ENCODE results near the gene CAMTA1.
"Not testable (repeated sequence)": the region's sequence is repeated elsewhere in the genome, so short reads cannot be mapped to it uniquely, and the experiment has no call there.

CAMTA1 gene

DNA sequence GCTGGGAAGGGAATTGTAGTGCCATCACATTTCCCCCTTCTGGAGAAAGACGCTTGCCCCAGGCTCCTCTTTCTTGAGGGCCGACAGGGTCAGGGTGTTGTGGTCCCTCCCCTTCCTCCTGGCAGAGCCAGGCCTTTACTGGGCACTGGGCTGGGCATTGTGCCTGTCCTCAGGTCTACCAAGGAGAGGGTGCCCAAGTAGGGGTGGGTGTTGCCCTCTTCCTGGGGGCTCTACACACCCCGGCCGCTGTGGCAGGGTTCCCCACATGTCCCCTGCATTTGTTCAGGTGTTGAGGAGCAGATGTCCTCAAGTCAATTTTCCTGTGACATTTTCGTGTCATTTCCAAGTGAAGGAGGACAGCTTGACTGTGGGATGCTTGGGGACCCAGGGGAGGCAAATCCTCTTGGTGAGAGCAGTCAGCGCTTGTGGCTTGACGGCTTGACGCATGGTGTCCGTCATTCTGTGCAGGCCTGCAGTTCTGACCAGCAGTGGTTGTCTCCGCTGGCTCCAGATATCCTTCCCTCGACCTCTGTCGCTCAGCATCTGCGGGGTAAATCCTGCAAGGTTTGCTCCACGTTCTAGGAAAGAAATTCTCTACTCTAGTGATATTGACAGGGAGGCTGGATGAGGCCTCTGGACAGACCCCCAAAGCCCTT is 804.0 kb downstream of the CAMTA1 start:
- DNase-seq (ENCODE audit: low spot score) = no peak

GRCh38 chr1:7589774-7590425 is 804.6 kb downstream of the CAMTA1 start:
- no peak for DNase-seq (ENCODE audit: low spot score)

- DNase-seq (ENCODE audit: low spot score) = no peak
Observed at GRCh38 chr1:7590426-7590790, 805.2 kb downstream of the CAMTA1 start.

- no peak for DNase-seq (ENCODE audit: low spot score)
Observed at GRCh38 chr1:7591565-7591964, 806.3 kb downstream of the CAMTA1 start.

DNA sequence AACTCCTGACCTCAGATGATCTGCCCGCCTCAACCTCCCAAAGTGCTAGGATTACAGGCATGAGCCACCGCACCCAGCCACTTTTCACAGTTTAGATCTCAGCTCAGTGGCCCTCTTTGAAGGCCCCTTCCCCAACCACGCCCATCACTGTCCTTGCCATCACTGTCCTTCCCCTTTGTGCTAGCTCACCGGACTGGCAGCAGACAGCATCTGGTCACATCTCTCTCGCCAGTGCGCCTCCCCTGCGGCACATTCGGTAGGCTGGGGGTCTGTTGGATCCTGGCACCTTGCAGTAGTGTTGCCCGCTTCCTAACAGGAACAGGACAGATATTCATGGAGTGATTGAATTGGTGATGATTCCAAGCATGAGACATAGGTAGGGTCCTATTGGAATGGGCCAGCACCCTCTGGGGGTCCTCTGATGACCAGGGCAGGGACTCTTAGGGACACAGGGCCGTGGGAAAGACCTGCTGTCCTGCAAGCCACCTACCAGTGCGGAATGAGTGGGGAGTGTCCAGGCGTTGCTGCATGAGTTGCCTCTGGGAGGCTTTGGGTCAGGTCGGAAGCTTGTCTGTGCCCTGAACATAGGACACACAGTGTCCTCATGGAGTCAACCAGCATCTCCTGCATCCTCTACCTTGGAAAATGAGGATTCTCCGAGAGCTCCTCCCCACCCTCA is 807.0 kb downstream of the CAMTA1 start:
- no peak for DNase-seq (ENCODE audit: low spot score)

DNA sequence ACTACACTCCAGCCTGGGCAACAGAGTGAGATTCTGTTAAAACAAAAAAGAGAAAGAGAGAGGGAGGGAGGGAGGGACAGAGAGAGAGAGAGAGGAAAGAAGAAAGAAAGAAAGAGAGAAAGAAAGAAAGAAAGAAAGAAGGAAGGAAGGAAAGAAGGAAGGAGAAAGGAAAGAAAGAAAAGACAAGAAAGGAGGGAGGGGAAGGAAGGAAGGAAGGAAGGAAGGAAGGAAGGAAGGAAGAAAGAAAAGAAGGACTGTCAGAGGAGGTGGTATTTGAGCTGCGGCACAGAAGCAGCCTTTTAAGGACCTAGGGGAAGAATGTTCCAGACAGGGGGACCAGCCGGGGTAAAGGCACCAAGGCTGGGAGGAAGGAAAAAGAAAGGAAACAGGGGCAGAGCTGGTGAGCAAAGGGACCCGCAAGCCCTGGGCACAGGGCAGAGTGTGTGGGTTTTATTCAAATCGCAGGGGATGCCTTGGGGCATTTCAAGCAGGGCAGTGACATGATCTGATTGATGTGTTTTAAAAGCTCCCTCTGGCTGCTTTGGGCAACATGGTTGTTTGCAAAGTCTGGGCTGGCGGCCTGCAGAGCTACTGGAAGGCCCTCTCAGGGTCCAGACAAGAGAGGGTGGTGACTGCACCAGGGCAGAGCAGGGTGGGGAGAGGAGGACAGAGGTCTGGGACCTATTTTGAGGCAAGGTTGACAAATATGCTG is 808.9 kb downstream of the CAMTA1 start:
- DNase-seq (ENCODE audit: low spot score) = no peak

GRCh38 chr1:7594714-7595295 is 809.6 kb downstream of the CAMTA1 start:
- no peak for DNase-seq (ENCODE audit: low spot score)

DNA sequence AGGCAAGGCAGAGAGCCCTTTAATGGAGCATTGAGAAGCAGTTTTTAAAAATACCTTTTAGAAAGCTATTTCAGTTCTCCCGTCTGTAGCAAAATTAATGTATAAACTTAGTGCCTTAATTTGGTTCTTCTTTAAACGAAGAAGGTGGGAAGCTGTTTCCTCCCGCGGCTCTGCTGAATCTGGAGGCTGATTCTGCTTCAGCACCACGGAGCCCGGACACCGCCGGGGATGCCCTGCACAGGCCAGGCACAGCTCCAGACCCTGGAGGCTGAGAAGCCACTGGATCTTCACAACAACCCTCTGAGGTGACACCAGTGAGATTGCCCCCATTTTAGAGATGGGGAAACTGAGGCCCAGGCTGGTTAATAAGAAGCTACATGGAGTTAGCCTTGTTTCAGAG is 810.1 kb downstream of the CAMTA1 start:
- DNase-seq (ENCODE audit: low spot score) = no peak

- no peak for DNase-seq (ENCODE audit: low spot score)
Observed at GRCh38 chr1:7596126-7596965, 811.1 kb downstream of the CAMTA1 start.

- not testable (repeated sequence) for DNase-seq (ENCODE audit: low spot score)
Observed at GRCh38 chr1:7598058-7598457, 812.8 kb downstream of the CAMTA1 start.

DNA sequence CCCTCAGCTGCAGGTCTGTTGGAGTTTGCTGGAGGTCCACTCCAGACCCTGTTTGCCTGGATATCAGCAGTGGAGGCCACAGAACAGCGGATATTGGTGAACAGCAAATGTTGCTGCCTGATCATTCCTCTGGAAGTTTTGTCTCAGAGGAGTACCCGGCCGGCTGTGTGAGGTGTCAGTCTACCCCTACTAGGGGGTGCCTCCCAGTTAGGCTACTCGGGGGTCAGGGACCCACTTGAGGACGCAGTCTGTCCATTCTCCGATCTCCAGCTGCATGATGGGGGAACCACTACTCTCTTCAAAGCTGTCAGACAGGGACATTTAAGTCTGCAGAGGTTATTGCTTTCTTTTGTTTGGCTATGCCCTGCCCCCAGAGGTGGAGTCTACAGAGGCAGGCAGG is 819.7 kb downstream of the CAMTA1 start:
- not testable (repeated sequence) for DNase-seq (ENCODE audit: low spot score)

DNA sequence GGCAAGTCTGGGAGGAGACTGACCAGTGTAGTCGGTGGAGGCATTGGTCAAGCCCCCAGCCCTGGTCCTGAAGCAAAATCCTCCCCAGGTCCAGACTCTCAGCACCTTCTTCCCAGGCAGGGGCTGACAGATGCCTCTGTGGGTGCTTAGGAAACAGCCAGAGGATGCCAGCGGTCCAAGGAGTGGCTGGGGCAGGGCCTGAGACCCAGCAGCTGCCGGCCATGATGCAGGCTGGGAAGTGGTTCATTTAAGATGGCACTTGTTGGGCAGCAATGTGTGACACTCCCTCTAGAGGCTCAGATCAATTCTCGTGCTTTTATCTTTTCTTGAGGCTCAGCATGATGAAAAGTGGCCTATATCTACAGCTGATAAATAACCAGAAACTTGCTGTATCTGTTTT is 820.8 kb downstream of the CAMTA1 start:
- DNase-seq (ENCODE audit: low spot score) = no peak

DNA sequence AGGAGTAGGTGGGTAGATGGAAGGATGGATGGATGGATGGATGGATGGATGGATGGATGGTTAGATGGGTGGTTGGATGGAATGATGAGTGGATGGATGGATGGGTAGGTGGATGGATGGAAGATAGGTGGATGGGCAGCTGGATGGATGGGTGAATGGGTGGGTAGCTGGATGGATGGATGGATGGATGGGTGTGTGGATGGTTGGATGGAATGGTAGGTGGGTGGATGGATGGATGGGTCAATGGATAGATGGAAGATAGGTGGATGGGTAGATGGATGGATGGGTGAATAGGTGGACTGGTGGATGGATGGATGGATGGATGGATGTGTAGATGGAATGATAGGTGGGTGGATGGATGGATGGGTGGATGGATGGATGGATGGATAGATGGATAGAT is 821.8 kb downstream of the CAMTA1 start:
- DNase-seq (ENCODE audit: low spot score) = no peak

- no peak for DNase-seq (ENCODE audit: low spot score)
Observed at GRCh38 chr1:7608628-7609305, 823.5 kb downstream of the CAMTA1 start.

- DNase-seq (ENCODE audit: low spot score) = no peak
Observed at GRCh38 chr1:7609311-7609994, 824.2 kb downstream of the CAMTA1 start.

- DNase-seq (ENCODE audit: low spot score) = no peak
Observed at GRCh38 chr1:7610106-7610731, 825.0 kb downstream of the CAMTA1 start.

- DNase-seq (ENCODE audit: low spot score) = no peak
Observed at GRCh38 chr1:7610936-7611335, 825.7 kb downstream of the CAMTA1 start.

DNA sequence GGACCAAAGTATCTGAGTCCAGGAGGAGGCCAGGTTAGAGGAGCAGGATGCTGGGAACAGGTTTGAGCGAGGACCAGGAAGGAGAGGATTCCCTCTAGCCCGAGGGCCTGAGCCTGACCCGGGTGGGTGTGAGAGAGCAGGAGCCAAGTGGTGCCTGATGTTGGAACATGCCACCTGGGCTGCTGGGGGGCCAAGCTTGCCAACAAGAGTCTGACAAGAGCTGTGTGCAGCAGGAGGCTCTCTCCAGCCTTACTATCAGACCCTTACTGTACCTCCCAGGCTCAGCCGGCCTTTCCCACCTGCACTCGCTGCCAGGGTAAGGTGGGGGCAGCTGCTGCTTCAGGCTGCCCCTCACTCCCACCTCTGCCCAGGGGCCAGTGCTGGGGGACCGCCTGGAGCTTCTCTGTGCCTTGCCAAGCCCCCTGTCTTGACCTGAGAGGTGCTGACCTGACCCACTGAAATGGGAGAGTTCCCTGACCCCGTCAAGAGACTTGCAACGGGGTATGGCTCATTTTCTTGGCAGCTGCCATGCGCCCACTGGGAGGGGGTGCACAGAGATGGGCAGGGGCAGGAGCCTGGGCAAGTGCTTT is 826.3 kb downstream of the CAMTA1 start:
- DNase-seq (ENCODE audit: low spot score) = no peak

DNA sequence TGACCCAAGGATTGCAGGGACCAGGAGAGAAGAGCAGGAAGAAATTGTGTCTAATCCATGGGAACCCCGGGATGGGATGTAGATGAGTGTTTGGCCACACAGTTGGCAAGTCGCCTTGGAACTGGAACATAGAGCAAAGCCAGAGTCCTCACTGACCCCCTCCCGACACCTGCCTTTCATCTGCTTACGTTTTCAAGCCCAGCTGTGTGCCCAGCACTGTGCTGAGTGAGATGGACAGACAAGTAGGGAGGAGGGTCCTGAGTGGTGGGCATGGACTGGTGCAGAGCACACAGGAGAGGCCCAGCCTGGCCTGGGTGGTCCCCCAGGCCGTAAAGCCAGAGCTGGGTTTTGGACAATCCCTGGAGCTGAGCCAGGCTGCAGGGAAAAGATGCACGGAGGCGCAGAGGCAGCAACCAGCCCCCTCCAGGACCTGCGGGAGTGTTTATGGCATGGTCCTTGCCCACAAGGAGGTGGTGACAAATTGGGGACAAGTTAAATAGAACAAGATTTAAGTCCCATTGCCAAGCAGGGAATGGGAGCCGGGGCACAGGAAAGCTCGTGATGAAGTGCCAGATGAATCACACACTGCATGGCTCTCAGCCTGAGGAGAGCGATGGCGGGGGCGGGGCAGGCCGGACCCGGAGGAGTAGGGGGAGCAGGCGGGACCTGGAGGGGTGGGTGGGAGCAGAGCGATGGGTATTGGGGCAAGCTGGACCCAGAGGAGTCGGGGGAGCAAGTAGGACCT is 828.0 kb downstream of the CAMTA1 start:
- DNase-seq (ENCODE audit: low spot score) = no peak

Data from left forelimb (tissue), 1 donor.